ENCODE data around the gene MLX.
A peak's percentile ranks its signal among the peaks of the same experiment; 100 is the strongest.
"Not testable (repeated sequence)": the region's sequence is repeated elsewhere in the genome, so short reads cannot be mapped to it uniquely, and the experiment has no call there.

The MLX gene

GRCh38 chr17:42555961-42556617, 10.8 kb upstream of the MLX start:
- not testable (repeated sequence) for H3K27ac ChIP-seq (ENCODE audit: insufficient read depth, low read depth, low read length, poor library complexity, severe bottlenecking); H3K4me3 ChIP-seq (ENCODE audit: insufficient read depth, low read depth, low read length); H3K27me3 ChIP-seq (ENCODE audit: control insufficient read depth, insufficient read depth, low read length, poor library complexity, severe bottlenecking); H3K4me1 ChIP-seq (ENCODE audit: control insufficient read depth, insufficient read depth, low read length); H3K36me3 ChIP-seq (ENCODE audit: control insufficient read depth, insufficient read depth, low read length); H3K9me3 ChIP-seq (ENCODE audit: control insufficient read depth, low read length)
- whole genome bisulfite sequencing, 2 experiments = 39 to 44% methylated on average over 5 of the region's 5 CpGs

- H3K4me3 ChIP-seq (ENCODE audit: insufficient read depth, low read depth, low read length) = no peak overlapping the region
- H3K9me3 ChIP-seq (ENCODE audit: control insufficient read depth, low read length) = no peaks in the 10 kb centered on the region
- 89 to 93% methylated on average over 6 of the region's 6 CpGs for WGBS, 2 experiments
- no peaks in the 10 kb centered on the region for H3K27me3 ChIP-seq (ENCODE audit: control insufficient read depth, insufficient read depth, low read length, poor library complexity, severe bottlenecking)
- no peak overlapping the region for H3K27ac ChIP-seq (ENCODE audit: insufficient read depth, low read depth, low read length, poor library complexity, severe bottlenecking)
- H3K36me3 ChIP-seq (ENCODE audit: control insufficient read depth, insufficient read depth, low read length) = no peaks in the 10 kb centered on the region
- peaks cover 9% of the 10 kb centered on the region for H3K4me1 ChIP-seq (ENCODE audit: control insufficient read depth, insufficient read depth, low read length)
Observed at GRCh38 chr17:42559075-42559474, 7.8 kb upstream of the MLX start.

- Histone ChIP-seq H3K4me1 (ENCODE audit: control insufficient read depth, insufficient read depth, low read length) (peaks cover 9% of the 10 kb centered on the region), H3K27me3 (ENCODE audit: control insufficient read depth, insufficient read depth, low read length, poor library complexity, severe bottlenecking) (no peaks in the 10 kb centered on the region), H3K9me3 (ENCODE audit: control insufficient read depth, low read length) (no peaks in the 10 kb centered on the region), H3K27ac (ENCODE audit: insufficient read depth, low read depth, low read length, poor library complexity, severe bottlenecking) (no peak overlapping the region), H3K4me3 (ENCODE audit: insufficient read depth, low read depth, low read length) (no peak overlapping the region), H3K36me3 (ENCODE audit: control insufficient read depth, insufficient read depth, low read length) (no peaks in the 10 kb centered on the region)
- 83 to 97% methylated on average over 3 of the region's 3 CpGs for WGBS, 2 experiments
Observed at GRCh38 chr17:42560246-42560645, 6.7 kb upstream of the MLX start.

- Histone ChIP-seq H3K36me3 (ENCODE audit: control insufficient read depth, insufficient read depth, low read length) (peaks cover 4% of the 10 kb centered on the region), H3K9me3 (ENCODE audit: control insufficient read depth, low read length) (no peaks in the 10 kb centered on the region), H3K27me3 (ENCODE audit: control insufficient read depth, insufficient read depth, low read length, poor library complexity, severe bottlenecking) (no peaks in the 10 kb centered on the region), H3K27ac (ENCODE audit: insufficient read depth, low read depth, low read length, poor library complexity, severe bottlenecking) (peak within 1 kb of the TSS; percentile 28), H3K4me1 (ENCODE audit: control insufficient read depth, insufficient read depth, low read length) (peaks cover 18% of the 10 kb centered on the region), H3K4me3 (ENCODE audit: insufficient read depth, low read depth, low read length) (peak within 1 kb of the TSS; percentile 91)
- WGBS, 2 experiments = 1% methylated on average over 26 of the region's 26 CpGs
Observed at GRCh38 chr17:42561897-42562387, 5.0 kb upstream of the MLX start, which contains the start of gene COASY. TSS of gene COASY (plus strand) at chr17:42562148. CDS start at chr17:42562623, 475 bp downstream.

- peak overlapping the region; percentile 91 for H3K4me3 ChIP-seq (ENCODE audit: insufficient read depth, low read depth, low read length)
- H3K27me3 ChIP-seq (ENCODE audit: control insufficient read depth, insufficient read depth, low read length, poor library complexity, severe bottlenecking) = no peaks in the 10 kb centered on the region
- H3K36me3 ChIP-seq (ENCODE audit: control insufficient read depth, insufficient read depth, low read length) = peaks cover 4% of the 10 kb centered on the region
- H3K4me1 ChIP-seq (ENCODE audit: control insufficient read depth, insufficient read depth, low read length) = peaks cover 18% of the 10 kb centered on the region
- peak overlapping the region; percentile 28 for H3K27ac ChIP-seq (ENCODE audit: insufficient read depth, low read depth, low read length, poor library complexity, severe bottlenecking)
- 26 to 27% methylated on average over 48 of the region's 48 CpGs for WGBS, 2 experiments
- no peaks in the 10 kb centered on the region for H3K9me3 ChIP-seq (ENCODE audit: control insufficient read depth, low read length)
Observed at GRCh38 chr17:42562388-42563142, 4.3 kb upstream of the MLX start.

GRCh38 chr17:42563143-42563509, 3.8 kb upstream of the MLX start:
- H3K27me3 ChIP-seq (ENCODE audit: control insufficient read depth, insufficient read depth, low read length, poor library complexity, severe bottlenecking) = no peaks in the 10 kb centered on the region
- H3K27ac ChIP-seq (ENCODE audit: insufficient read depth, low read depth, low read length, poor library complexity, severe bottlenecking) = no peak overlapping the region
- H3K9me3 ChIP-seq (ENCODE audit: control insufficient read depth, low read length) = no peaks in the 10 kb centered on the region
- H3K4me3 ChIP-seq (ENCODE audit: insufficient read depth, low read depth, low read length) = peak overlapping the region; percentile 91
- H3K4me1 ChIP-seq (ENCODE audit: control insufficient read depth, insufficient read depth, low read length) = peaks cover 18% of the 10 kb centered on the region
- WGBS, 2 experiments = 90 to 94% methylated on average over 14 of the region's 14 CpGs
- peaks cover 4% of the 10 kb centered on the region for H3K36me3 ChIP-seq (ENCODE audit: control insufficient read depth, insufficient read depth, low read length)

GRCh38 chr17:42563543-42563942, 3.4 kb upstream of the MLX start:
- peaks cover 7% of the 10 kb centered on the region for H3K36me3 ChIP-seq (ENCODE audit: control insufficient read depth, insufficient read depth, low read length)

GRCh38 chr17:42563950-42564349, 3.0 kb upstream of the MLX start:
- H3K27me3 ChIP-seq (ENCODE audit: control insufficient read depth, insufficient read depth, low read length, poor library complexity, severe bottlenecking) = no peaks in the 10 kb centered on the region
- H3K27ac ChIP-seq (ENCODE audit: insufficient read depth, low read depth, low read length, poor library complexity, severe bottlenecking) = no peak overlapping the region
- no peak overlapping the region for H3K4me3 ChIP-seq (ENCODE audit: insufficient read depth, low read depth, low read length)
- peaks cover 11% of the 10 kb centered on the region for H3K36me3 ChIP-seq (ENCODE audit: control insufficient read depth, insufficient read depth, low read length)
- WGBS, 2 experiments = 86 to 89% methylated on average over 9 of the region's 9 CpGs
- peaks cover 18% of the 10 kb centered on the region for H3K4me1 ChIP-seq (ENCODE audit: control insufficient read depth, insufficient read depth, low read length)
- no peaks in the 10 kb centered on the region for H3K9me3 ChIP-seq (ENCODE audit: control insufficient read depth, low read length)

More at GRCh38 chr17:42563543-42563942, 3.4 kb upstream of the MLX start:
- H3K27me3 ChIP-seq (ENCODE audit: control insufficient read depth, insufficient read depth, low read length, poor library complexity, severe bottlenecking) = no peaks in the 10 kb centered on the region
- peaks cover 18% of the 10 kb centered on the region for H3K4me1 ChIP-seq (ENCODE audit: control insufficient read depth, insufficient read depth, low read length)
- WGBS, 2 experiments = 93 to 95% methylated on average over 1 of the region's 1 CpG
- H3K9me3 ChIP-seq (ENCODE audit: control insufficient read depth, low read length) = no peaks in the 10 kb centered on the region
- H3K27ac ChIP-seq (ENCODE audit: insufficient read depth, low read depth, low read length, poor library complexity, severe bottlenecking) = no peak overlapping the region
- H3K4me3 ChIP-seq (ENCODE audit: insufficient read depth, low read depth, low read length) = no peak overlapping the region

GRCh38 chr17:42564815-42565522, 1.9 kb upstream of the MLX start:
- H3K27ac ChIP-seq (ENCODE audit: insufficient read depth, low read depth, low read length, poor library complexity, severe bottlenecking) = no peak overlapping the region
- no peaks in the 10 kb centered on the region for H3K9me3 ChIP-seq (ENCODE audit: control insufficient read depth, low read length)
- 93 to 98% methylated on average over 15 of the region's 15 CpGs for WGBS, 2 experiments
- no peak overlapping the region for H3K4me3 ChIP-seq (ENCODE audit: insufficient read depth, low read depth, low read length)
- H3K27me3 ChIP-seq (ENCODE audit: control insufficient read depth, insufficient read depth, low read length, poor library complexity, severe bottlenecking) = no peaks in the 10 kb centered on the region
- H3K4me1 ChIP-seq (ENCODE audit: control insufficient read depth, insufficient read depth, low read length) = peaks cover 18% of the 10 kb centered on the region
- peaks cover 19% of the 10 kb centered on the region for H3K36me3 ChIP-seq (ENCODE audit: control insufficient read depth, insufficient read depth, low read length)

Measured in ectodermal cell (in vitro differentiated cells).